ENCODE measurements around the gene VEGFA.

DNA sequence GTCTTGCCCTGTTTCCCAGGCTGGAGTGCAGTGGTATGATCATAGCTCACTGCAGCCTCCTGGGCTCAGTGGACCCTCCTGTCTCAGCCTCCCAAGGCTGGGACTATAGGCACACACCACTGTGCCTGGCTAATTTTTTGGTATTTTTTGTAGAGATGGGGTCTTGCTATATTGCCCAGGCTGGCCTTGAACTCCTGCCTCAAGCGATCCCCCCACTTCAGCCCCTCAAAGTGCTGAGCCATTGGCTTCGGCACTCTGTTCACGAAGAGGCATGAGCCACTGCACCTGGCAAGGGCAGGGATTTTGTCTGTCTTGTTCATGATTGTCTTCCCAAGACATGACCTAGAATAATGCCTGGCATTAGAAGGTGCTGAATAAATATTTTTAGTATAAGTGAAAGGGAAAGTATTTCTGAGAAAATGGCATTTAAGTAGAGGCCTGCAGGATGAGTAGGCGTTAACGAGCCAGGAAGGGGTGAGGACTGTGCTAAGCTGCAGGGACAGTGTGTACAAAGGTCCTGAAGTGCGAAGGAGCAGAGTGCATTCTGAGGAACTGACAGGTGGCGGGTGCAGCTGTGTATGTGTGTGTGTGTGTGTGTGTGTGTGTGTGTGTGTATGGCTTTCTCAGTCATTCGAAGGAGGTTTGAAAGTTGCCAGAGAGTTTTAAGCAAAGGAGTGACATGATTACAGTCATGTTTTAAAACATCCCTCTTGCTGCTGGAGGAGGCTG is 43.0 kb downstream of the VEGFA start:
- TF ChIP-seq POLR2A (IDR thresholded peaks at IDR 0.05; ENCODE audit: low read depth, low read length) (no peak), TAF1 (IDR thresholded peaks at IDR 0.05; ENCODE audit: borderline replicate concordance, low read depth, low read length) (no peak), POLR2AphosphoS5 (IDR thresholded peaks at IDR 0.05; ENCODE audit: low read depth, low read length) (no peak)
